Activated naive CD8-positive, alpha-beta T cell treated with anti-CD3 and anti-CD28 coated beads, Interleukin-2, amount 10 ng/mL, durations not matched to agents 7 days and 5 days (primary cell): ENCODE results near the gene IRS2. TPM values are rescaled to one million over a fixed set of nuclear protein-coding genes. Genes with fewer than 3 reads are reported as not detected.

Experiments used
- ATAC-seq: fragments of 150-1000 bp; cut with Tn5 transposase; one replicate; pipeline ENCODE4 v1.10.0; 2021; ENCODE audit warnings: low read depth, moderate library complexity
- POLR2A ChIA-PET: fragments of 350-600 bp; sonication (Branson Sonifier 250); formaldehyde crosslinking; loops from one replicate; lab custom pipeline; 2021; ENCODE audit warnings: antibody characterized with exemption; lab: Charles Lee
- DNase-seq: peaks from one replicate; pipeline ENCODE4 v3.0.0; 2021
- H3K27ac Mint-ChIP-seq: one replicate; pipeline ENCODE4 v1.8.0; 2022; ENCODE audit warnings: mild to moderate bottlenecking, mixed read lengths
- H3K27me3 Mint-ChIP-seq: one replicate; pipeline ENCODE4 v1.8.0; 2022; ENCODE audit warnings: mild to moderate bottlenecking, moderate library complexity, mixed read lengths
- H3K36me3 Mint-ChIP-seq: one replicate; pipeline ENCODE4 v1.8.0; 2021; ENCODE audit warnings: mild to moderate bottlenecking, mixed read lengths
- H3K4me1 Mint-ChIP-seq: one replicate; pipeline ENCODE4 v1.8.0; 2021; ENCODE audit warnings: mixed read lengths
- H3K4me3 Mint-ChIP-seq: one replicate; pipeline ENCODE4 v1.8.0; 2022; ENCODE audit warnings: mild to moderate bottlenecking, moderate library complexity, mixed read lengths
- H3K9me3 Mint-ChIP-seq: one replicate; pipeline ENCODE4 v1.8.0; 2021; ENCODE audit warnings: mixed read lengths
- total RNA-seq, 2 experiments: library from RNA; stranded (reverse); gene quantifications; one replicate each; pipeline ENCODE4 v1.2.3, GENCODE V29; 2021

IRS2 gene
- total RNA-seq, 2 experiments from 2014 or later, result 5.3 to 5.5 TPM

- ATAC-seq, result no peak
- DNase-seq, result no peak
- Mint-ChIP-seq H3K27me3 (peaks cover 10% of the 10 kb centered on the region), H3K9me3 (no peaks in the 10 kb centered on the region), H3K4me1 (peaks cover under 1% of the 10 kb centered on the region), H3K36me3 (no peaks in the 10 kb centered on the region), H3K27ac (no peak overlapping the region), H3K4me3 (no peak overlapping the region)
- POLR2A ChIA-PET, result no interaction called here
Measured at GRCh38 chr13:109749365-109749764, 37.0 kb downstream of the IRS2 start.

- Mint-ChIP-seq H3K4me1 (peaks cover 7% of the 10 kb centered on the region), H3K36me3 (no peaks in the 10 kb centered on the region), H3K9me3 (no peaks in the 10 kb centered on the region), H3K27me3 (peaks cover 15% of the 10 kb centered on the region), H3K4me3 (no peak overlapping the region), H3K27ac (no peak overlapping the region)
- POLR2A ChIA-PET, result no interaction called here
- ATAC-seq (no peak), DNase-seq (no peak)
Measured at GRCh38 chr13:109748677-109749076, 37.7 kb downstream of the IRS2 start.

GRCh38 chr13:109747524-109747923 lies 38.9 kb downstream of the IRS2 start:
- POLR2A ChIA-PET, result interaction anchor here (0.6 kb wide), 1 partner anchor 42 kb away, joined by 5 read pairs; no protein-coding TSS in a partner anchor
- no peak overlapping the region for H3K27ac Mint-ChIP-seq
- H3K9me3 Mint-ChIP-seq, result no peaks in the 10 kb centered on the region
- peaks cover 10% of the 10 kb centered on the region for H3K4me1 Mint-ChIP-seq
- DNase-seq (no peak), ATAC-seq (no peak)
- peaks cover 19% of the 10 kb centered on the region for H3K27me3 Mint-ChIP-seq
- no peak overlapping the region for H3K4me3 Mint-ChIP-seq
- H3K36me3 Mint-ChIP-seq, result no peaks in the 10 kb centered on the region

GRCh38 chr13:109746364-109746763 lies 40.0 kb downstream of the IRS2 start:
- Mint-ChIP-seq H3K9me3 (no peaks in the 10 kb centered on the region), H3K27me3 (peaks cover 19% of the 10 kb centered on the region), H3K27ac (no peak overlapping the region), H3K4me3 (no peak overlapping the region), H3K36me3 (no peaks in the 10 kb centered on the region), H3K4me1 (peaks cover 10% of the 10 kb centered on the region)
- DNase-seq, result no peak
- ATAC-seq, result no peak
- POLR2A ChIA-PET, result no interaction called here

- POLR2A ChIA-PET, result no interaction called here
- peaks cover 10% of the 10 kb centered on the region for H3K4me1 Mint-ChIP-seq
- H3K27ac Mint-ChIP-seq, result no peak overlapping the region
- no peaks in the 10 kb centered on the region for H3K9me3 Mint-ChIP-seq
- DNase-seq (no peak), ATAC-seq (no peak)
- peaks cover 20% of the 10 kb centered on the region for H3K27me3 Mint-ChIP-seq
- no peak overlapping the region for H3K4me3 Mint-ChIP-seq
- no peaks in the 10 kb centered on the region for H3K36me3 Mint-ChIP-seq
Measured at GRCh38 chr13:109745702-109746101, 40.7 kb downstream of the IRS2 start.

GRCh38 chr13:109745060-109745459 lies 41.3 kb downstream of the IRS2 start:
- peaks cover 22% of the 10 kb centered on the region for H3K27me3 Mint-ChIP-seq
- DNase-seq (no peak), ATAC-seq (no peak)
- no peaks in the 10 kb centered on the region for H3K9me3 Mint-ChIP-seq
- POLR2A ChIA-PET, result no interaction called here
- H3K36me3 Mint-ChIP-seq, result no peaks in the 10 kb centered on the region
- peaks cover 10% of the 10 kb centered on the region for H3K4me1 Mint-ChIP-seq
- no peak overlapping the region for H3K27ac Mint-ChIP-seq
- no peak overlapping the region for H3K4me3 Mint-ChIP-seq

GRCh38 chr13:109744512-109745051 lies 41.8 kb downstream of the IRS2 start:
- Mint-ChIP-seq H3K36me3 (no peaks in the 10 kb centered on the region), H3K9me3 (no peaks in the 10 kb centered on the region), H3K4me1 (peaks cover 10% of the 10 kb centered on the region), H3K27ac (no peak overlapping the region), H3K4me3 (no peak overlapping the region), H3K27me3 (peaks cover 22% of the 10 kb centered on the region)
- POLR2A ChIA-PET, result interaction anchor here (1.7 kb wide), 1 partner anchor 40 kb away, joined by 7 read pairs; no protein-coding TSS in a partner anchor
- no peak for DNase-seq
- ATAC-seq, result no peak

GRCh38 chr13:109743706-109744453 lies 42.5 kb downstream of the IRS2 start:
- Mint-ChIP-seq H3K27ac (no peak overlapping the region), H3K36me3 (no peaks in the 10 kb centered on the region), H3K4me1 (peaks cover 10% of the 10 kb centered on the region), H3K9me3 (no peaks in the 10 kb centered on the region), H3K4me3 (peak overlapping the region; percentile 42), H3K27me3 (peaks cover 22% of the 10 kb centered on the region)
- ATAC-seq (peak; percentile 94), DNase-seq (no peak)
- POLR2A ChIA-PET, result interaction anchor here (0.6 to 1.7 kb wide), 2 partner anchors 41 to 64 kb away, joined by 3 to 7 read pairs; no protein-coding TSS in a partner anchor

GRCh38 chr13:109741966-109742365 lies 44.4 kb downstream of the IRS2 start:
- Mint-ChIP-seq H3K27me3 (peaks cover 19% of the 10 kb centered on the region), H3K4me1 (peaks cover 10% of the 10 kb centered on the region), H3K27ac (no peak overlapping the region), H3K4me3 (no peak overlapping the region), H3K36me3 (no peaks in the 10 kb centered on the region), H3K9me3 (no peaks in the 10 kb centered on the region)
- POLR2A ChIA-PET, result no interaction called here
- DNase-seq, result no peak
- no peak for ATAC-seq

GRCh38 chr13:109740721-109741120 lies 45.7 kb downstream of the IRS2 start:
- Mint-ChIP-seq H3K36me3 (no peaks in the 10 kb centered on the region), H3K9me3 (no peaks in the 10 kb centered on the region), H3K27me3 (peaks cover 20% of the 10 kb centered on the region), H3K4me1 (peaks cover 10% of the 10 kb centered on the region), H3K4me3 (no peak overlapping the region), H3K27ac (no peak overlapping the region)
- POLR2A ChIA-PET, result no interaction called here
- DNase-seq (no peak), ATAC-seq (no peak)

DNA sequence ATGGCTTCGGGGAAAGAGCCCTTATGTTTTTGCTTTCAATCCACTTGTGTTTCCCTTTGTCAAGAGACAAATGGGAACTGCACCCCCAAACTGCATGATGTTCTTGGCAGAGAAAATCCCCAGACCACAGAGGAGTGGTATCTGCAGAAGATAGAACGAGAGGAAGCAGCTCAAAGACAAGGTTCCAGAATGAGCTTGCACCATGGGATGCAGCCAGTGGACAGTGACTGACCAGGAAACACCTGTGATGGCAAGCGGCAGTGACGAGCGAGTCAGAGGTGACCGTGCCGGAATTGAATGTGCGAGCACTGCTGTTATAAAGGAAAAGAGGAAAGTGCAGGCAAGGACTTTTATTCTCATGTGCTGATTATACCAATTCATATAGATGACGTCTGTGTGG lies 46.3 kb downstream of the IRS2 start:
- ATAC-seq, result no peak
- no peak for DNase-seq
- Mint-ChIP-seq H3K27me3 (peaks cover 20% of the 10 kb centered on the region), H3K4me3 (no peak overlapping the region), H3K27ac (no peak overlapping the region), H3K36me3 (no peaks in the 10 kb centered on the region), H3K9me3 (no peaks in the 10 kb centered on the region), H3K4me1 (peaks cover 10% of the 10 kb centered on the region)
- POLR2A ChIA-PET, result no interaction called here

DNA sequence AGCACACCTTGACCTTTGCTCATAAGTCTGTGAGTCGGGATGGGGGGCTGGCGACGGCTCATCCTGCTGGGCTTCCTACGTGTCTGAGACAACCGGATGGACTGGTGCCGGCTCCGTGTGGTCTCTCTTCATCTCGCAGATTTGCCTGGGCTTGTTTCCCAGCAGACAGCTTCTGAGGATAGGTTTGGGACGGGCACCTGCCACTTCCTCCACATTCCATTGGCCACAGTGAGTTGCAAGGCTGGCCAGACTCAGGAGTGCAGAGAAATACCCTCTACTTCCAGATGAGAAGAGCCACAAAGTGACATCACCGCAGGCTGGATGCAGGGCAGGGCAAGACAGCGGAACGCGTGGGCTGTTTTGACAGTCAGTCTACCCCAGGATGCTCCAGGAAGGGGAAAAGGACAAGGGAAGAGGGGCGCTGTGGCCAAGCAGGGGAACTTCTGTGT lies 48.1 kb downstream of the IRS2 start:
- Mint-ChIP-seq H3K27ac (no peak overlapping the region), H3K9me3 (peaks cover under 1% of the 10 kb centered on the region), H3K36me3 (no peaks in the 10 kb centered on the region), H3K4me3 (no peak overlapping the region), H3K27me3 (peaks cover 12% of the 10 kb centered on the region), H3K4me1 (peaks cover 6% of the 10 kb centered on the region)
- POLR2A ChIA-PET, result no interaction called here
- DNase-seq, result no peak
- no peak for ATAC-seq

GRCh38 chr13:109737606-109738005 lies 48.8 kb downstream of the IRS2 start:
- Mint-ChIP-seq H3K36me3 (no peaks in the 10 kb centered on the region), H3K4me3 (no peak overlapping the region), H3K27ac (no peak overlapping the region), H3K4me1 (peaks cover 7% of the 10 kb centered on the region), H3K27me3 (peaks cover 12% of the 10 kb centered on the region), H3K9me3 (peaks cover 1% of the 10 kb centered on the region)
- no peak for DNase-seq
- POLR2A ChIA-PET, result no interaction called here
- no peak for ATAC-seq

DNA sequence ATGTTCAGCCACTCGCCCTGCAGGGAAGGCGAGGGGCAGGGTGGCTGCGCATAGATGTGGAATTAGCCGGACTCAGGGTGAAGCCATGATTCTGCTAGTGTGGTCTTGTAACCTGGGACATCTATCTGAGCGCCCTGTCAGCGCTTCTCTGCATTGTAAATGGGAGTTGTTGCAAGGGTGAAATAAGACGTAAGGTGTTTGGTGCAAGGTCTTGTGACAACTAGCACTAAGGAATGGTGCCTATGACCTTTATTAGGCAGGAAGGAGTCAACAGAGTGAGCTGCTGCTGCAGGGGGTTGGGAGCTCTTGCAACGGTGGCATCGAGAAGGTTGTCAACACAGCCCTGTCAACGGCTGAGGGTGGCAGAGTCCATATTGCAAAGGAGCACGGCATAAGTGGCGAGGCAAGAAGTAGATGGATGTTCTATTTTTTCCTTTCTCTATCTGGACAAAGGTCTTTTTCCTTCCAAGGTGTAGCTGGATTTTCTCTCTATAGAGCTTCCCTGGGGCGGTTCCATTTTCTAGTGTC lies 49.3 kb downstream of the IRS2 start:
- POLR2A ChIA-PET, result no interaction called here
- no peak for DNase-seq
- Mint-ChIP-seq H3K27me3 (peaks cover 12% of the 10 kb centered on the region), H3K4me1 (peaks cover 8% of the 10 kb centered on the region), H3K4me3 (no peak overlapping the region), H3K36me3 (no peaks in the 10 kb centered on the region), H3K27ac (no peak overlapping the region), H3K9me3 (peaks cover 1% of the 10 kb centered on the region)
- no peak for ATAC-seq
